K562 (cell line): ENCODE results near the gene C19orf85. TPM values are rescaled to one million over a fixed set of nuclear protein-coding genes. Genes with fewer than 3 reads are reported as not detected.

ENCODE experiments used
- ATAC-seq: fragments of 200-7000 bp; cut with Tn5 transposase; 3 replicates; pipeline ENCODE4 v1.9.1; 2020; ENCODE audit warnings: moderate library complexity
- BruUV-seq: library from RNA; stranded (reverse); fragments of 400-500 nt; replicated peaks from 2 replicates; lab custom pipeline; 2021; lab: Mats Ljungman, UMichigan
- CTCF ChIA-PET: fragments of 300-600 bp; formaldehyde crosslinking; extraction: SDS; loops from one replicate; lab custom pipeline; 2021; ENCODE audit warnings: low intra/inter-chr PET ratio; lab: Yijun Ruan, JAX
- POLR2A ChIA-PET: fragments of 300-600, 350-650 bp; sonication (Branson Sonifier 250); formaldehyde crosslinking; extraction: SDS; loops from one replicate; lab custom pipeline; 2021; ENCODE audit warnings: antibody characterized with exemption, inconsistent platforms; lab: Yijun Ruan, JAX
- DNase-seq, 4 experiments: peaks; one replicate each; pipeline versions ENCODE4 v3.0.0 to v3.0.0-alpha.2; 2011 to 2018; ENCODE audit warnings: low spot score in 3 of 4, mixed read lengths in 3 of 4; ENCODE audit errors: extremely low read depth in 1 of 4
- FAIRE-seq: peaks from 2 replicates; lab custom pipeline; 2011; peaks lifted over from hg19 to GRCh38; lab: Jason Lieb, UNC
- H2AFZ ChIP-seq: 2 replicates; pipeline ENCODE4 v1.6.0; 2011; ENCODE audit warnings: low read depth, low read length, control low read depth, inconsistent platforms
- H3K27ac ChIP-seq: fragments of 200-600 bp; 3 replicates; pipeline ENCODE4 v1.8.0; 2011; ENCODE audit warnings: low read depth, mild to moderate bottlenecking, control low read depth, inconsistent platforms, low read length, moderate library complexity, mixed read lengths; ENCODE audit errors: extremely low read depth
- H3K27me3 ChIP-seq, 2 experiments: fragments of 300-600 bp in 1 of 2; 2 replicates in 1 of 2; 3 replicates in 1 of 2; pipeline versions ENCODE4 v1.6.0 to v1.8.0; 2011; ENCODE audit warnings: inconsistent platforms in 2 of 2, low read length in 2 of 2, mild to moderate bottlenecking in 1 of 2, mixed read lengths in 1 of 2, moderate library complexity in 1 of 2; ENCODE audit not compliant: control insufficient read depth in 2 of 2, insufficient read depth in 2 of 2
- H3K36me3 ChIP-seq: fragments of 300-600 bp; 3 replicates; pipeline ENCODE4 v1.8.0; 2011; ENCODE audit warnings: mild to moderate bottlenecking, low read length, inconsistent platforms; ENCODE audit not compliant: control insufficient read depth, insufficient read depth
- H3K4me1 ChIP-seq, 2 experiments: fragments of 200-600 bp in 1 of 2; replicated peaks in 1 of 2; 2 replicates in 1 of 2; 3 replicates in 1 of 2; pipeline versions ENCODE4 v1.5.1 to v1.8.0; 2011; ENCODE audit warnings: inconsistent platforms in 2 of 2, low read length in 2 of 2, mild to moderate bottlenecking in 1 of 2, mixed read lengths in 1 of 2, moderate library complexity in 1 of 2; ENCODE audit not compliant: control insufficient read depth in 2 of 2, insufficient read depth in 2 of 2
- H3K4me2 ChIP-seq: 2 replicates; pipeline ENCODE4 v1.6.1; 2011; ENCODE audit warnings: low read length, control low read depth, inconsistent platforms, mixed read lengths; ENCODE audit not compliant: insufficient read depth
- H3K4me3 ChIP-seq: fragments of 200-600 bp; sonication (generic), shearing (Covaris generic); 2 replicates; pipeline ENCODE4 v1.5.1; 2016; ENCODE audit warnings: control low read depth, inconsistent platforms
- H3K79me2 ChIP-seq: fragments of 200-600 bp; 3 replicates; pipeline ENCODE4 v1.8.0; 2011; ENCODE audit warnings: low read length, inconsistent platforms; ENCODE audit not compliant: control insufficient read depth, insufficient read depth
- H3K9ac ChIP-seq, 2 experiments: 2 replicates each; pipeline versions ENCODE4 v1.6.0 to v1.6.1; 2011; ENCODE audit warnings: low read depth in 2 of 2, low read length in 2 of 2, control low read depth in 1 of 2, inconsistent platforms in 1 of 2, mild to moderate bottlenecking in 1 of 2, mixed read lengths in 1 of 2; ENCODE audit not compliant: insufficient read depth in 1 of 2
- H3K9me1 ChIP-seq: one replicate; pipeline ENCODE4 v1.6.0; 2011; ENCODE audit warnings: inconsistent platforms, mild to moderate bottlenecking, low read length, moderate library complexity; ENCODE audit not compliant: control insufficient read depth, insufficient read depth
- H3K9me3 ChIP-seq: replicated peaks from 2 replicates; pipeline ENCODE4 v1.5.1; 2011; ENCODE audit warnings: low read depth, low read length, inconsistent platforms; ENCODE audit not compliant: control insufficient read depth, insufficient read depth
- H4K20me1 ChIP-seq: replicated peaks from 2 replicates; pipeline ENCODE4 v1.6.1; 2011; ENCODE audit warnings: low read length, inconsistent platforms, mixed read lengths; ENCODE audit not compliant: control insufficient read depth, insufficient read depth
- ATF7 ChIP-seq: fragments of 450-650 bp; IDR thresholded peaks from 2 replicates; pipeline ENCODE4 v1.7.1; 2014; ENCODE audit warnings: mild to moderate bottlenecking, moderate library complexity
- MCM5 ChIP-seq: fragments of 450-650 bp; IDR thresholded peaks from 2 replicates; pipeline ENCODE4 v1.6.1; 2016; ENCODE audit warnings: low read depth
- MTA2 ChIP-seq: fragments of 450-650 bp; IDR thresholded peaks from 2 replicates; pipeline ENCODE4 v1.6.1; 2016; ENCODE audit warnings: low read depth
- POLR2G ChIP-seq: fragments of 200-400 bp; formaldehyde crosslinking; IDR thresholded peaks from 2 replicates; pipeline ENCODE4 v1.6.1; 2017; ENCODE audit warnings: low read depth, mild to moderate bottlenecking, antibody characterized with exemption, low read length, moderate library complexity
- PPARD ChIP-seq: fragments of 250-450 bp; sonication (Bioruptor Pico); IDR thresholded peaks from 2 replicates; pipeline ENCODE4 v1.8.0; 2022; ENCODE audit warnings: inconsistent platforms, mild to moderate bottlenecking, moderate library complexity
- RBM14 ChIP-seq: fragments of 200-400 bp; formaldehyde crosslinking; IDR thresholded peaks from 2 replicates; pipeline ENCODE4 v1.6.1; 2018; ENCODE audit warnings: low read depth, mild to moderate bottlenecking, low read length, moderate library complexity, borderline replicate concordance; ENCODE audit not compliant: insufficient read depth
- SMARCA4 ChIP-seq: fragments of 450-650 bp; IDR thresholded peaks from 2 replicates; pipeline ENCODE4 v1.6.1; 2016
- YY1 ChIP-seq, 3 experiments: IDR thresholded peaks; 2 replicates each; pipeline ENCODE4 v1.6.1; 2011; ENCODE audit warnings: low read length in 2 of 3, mild to moderate bottlenecking in 2 of 3, moderate library complexity in 2 of 3, borderline replicate concordance in 1 of 3, control low read depth in 1 of 3, low read depth in 1 of 3; ENCODE audit not compliant: insufficient read depth in 3 of 3, insufficient replicate concordance in 2 of 3, control insufficient read depth in 1 of 3, insufficient read length in 1 of 3; ENCODE audit errors: extremely low read depth in 1 of 3
- ZNF263 ChIP-seq: sonication (generic); formaldehyde crosslinking; IDR thresholded peaks from 2 replicates; pipeline ENCODE4 v1.8.0; 2022; ENCODE audit warnings: mild to moderate bottlenecking, missing genetic modification reagents, borderline replicate concordance
- WGBS: fragments of 100-300 bp; shearing (Covaris generic); methylation state at CpG from one replicate; pipeline ENCODE4 v1.1.6; 2016; ENCODE audit warnings: low coverage, mixed read lengths; ENCODE audit not compliant: insufficient coverage; ENCODE audit errors: missing lambda C conversion rate; 5-methylcytosine and 5-hydroxymethylcytosine counted together
- in situ Hi-C: fragments of 300-500 bp; cut with MboI; formaldehyde crosslinking; loops from 4 replicates; pipeline ENCODE4 v1.15.0; 2018; ENCODE audit warnings: inconsistent platforms, mixed read lengths
- intact Hi-C: fragments of 100-400 bp; cut with micrococcal nuclease; formaldehyde crosslinking; loops from 2 replicates; pipeline ENCODE4 v1.14.2; 2022
- polyA plus RNA-seq, 8 experiments: library from polyadenylated mRNA; depleted of rRNA in 4 of 8; stranded (reverse) in 5 of 8; unstranded in 3 of 8; fragments of >200 nt; fragmentation: Nextera tagmentation in 2 of 8; fragmentation: Illumina TruSeq in 1 of 8; extraction: Ambion mirVana in 2 of 8; extraction: Trizol in 1 of 8; gene quantifications; 2 replicates each; pipeline versions ENCODE4 v1.2.1 to v1.2.3, GENCODE V29; 2011 to 2014; ENCODE audit warnings: inconsistent platforms in 1 of 8, missing spikeins in 1 of 8
- total RNA-seq, 7 experiments: library from RNA; depleted of rRNA in 6 of 7; stranded (reverse); fragments of >200 nt in 6 of 7; fragmentation: Illumina TruSeq in 2 of 7; extraction: Trizol in 2 of 7; gene quantifications; 2 replicates each; pipeline versions ENCODE4 v1.2.1 to v1.2.3, GENCODE V29; 2011 to 2021; ENCODE audit warnings: low replicate concordance in 1 of 7
- TF ChIP-seq, protein P1 (sequence below): sonication (generic); formaldehyde crosslinking; IDR thresholded peaks from 2 replicates; pipeline ENCODE4 v1.8.1; 2023; ENCODE audit warnings: mild to moderate bottlenecking, missing genetic modification reagents
- TF ChIP-seq, protein P2 (sequence below): fragments of 250-450 bp; sonication (Bioruptor Pico); IDR thresholded peaks from 2 replicates; pipeline ENCODE4 v1.5.0; 2021; ENCODE audit warnings: mild to moderate bottlenecking, moderate library complexity
- TF ChIP-seq, protein P3 (sequence below): sonication (generic); formaldehyde crosslinking; IDR thresholded peaks from 2 replicates; pipeline ENCODE4 v1.8.0; 2022; ENCODE audit warnings: missing genetic modification reagents, mild to moderate bottlenecking, borderline replicate concordance

Gene C19orf85
- total and polyA plus RNA-seq, 9 of the 15 experiments (the other 6 are each of a cell fraction or from before 2014, with no cell fraction given) = not detected

DNA sequence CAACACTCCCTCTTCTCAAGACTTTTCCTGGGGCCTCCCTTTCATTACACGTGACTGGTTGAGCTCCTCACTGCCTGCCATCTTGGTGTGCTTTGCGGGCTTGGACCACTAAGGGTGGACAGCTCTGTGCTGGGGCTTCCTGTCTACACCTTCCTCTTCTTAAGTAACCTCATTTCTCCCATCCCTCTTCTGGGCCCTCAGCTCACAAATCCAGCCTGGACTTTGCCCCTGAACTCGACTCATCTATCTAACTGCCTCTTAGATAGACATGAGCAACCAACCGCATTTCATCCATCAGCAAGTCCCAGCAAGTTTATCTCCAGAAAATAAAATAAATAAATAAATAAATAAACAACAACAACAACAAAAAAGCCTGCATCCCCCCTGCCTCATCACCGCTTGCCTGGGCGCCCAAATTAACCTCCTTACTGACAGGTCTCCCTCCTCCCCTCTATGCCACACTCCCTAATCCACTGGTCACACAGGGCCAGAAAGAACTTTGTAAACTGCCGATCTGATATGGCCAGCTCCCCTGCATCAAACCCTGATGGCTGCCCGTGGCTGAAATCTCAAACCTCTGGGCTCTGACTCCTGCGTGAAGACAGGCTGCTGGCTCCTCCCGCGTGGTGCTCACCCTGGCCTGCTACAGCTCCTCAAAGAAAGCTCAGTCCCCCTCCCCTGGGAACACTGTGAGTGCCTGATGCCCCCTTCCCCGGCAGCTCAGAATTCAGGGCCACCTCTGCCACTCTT lies 10.9 kb downstream of the C19orf85 start:
- peak; percentile 29; the same call in 1 of the 2 replicates for TF ChIP-seq POLR2G
- no peak for TF ChIP-seq MCM5
- no peak for TF ChIP-seq PPARD (CRISPR knock-in tag)
- no peak for TF ChIP-seq RBM14
- TF ChIP-seq, protein P1, sequence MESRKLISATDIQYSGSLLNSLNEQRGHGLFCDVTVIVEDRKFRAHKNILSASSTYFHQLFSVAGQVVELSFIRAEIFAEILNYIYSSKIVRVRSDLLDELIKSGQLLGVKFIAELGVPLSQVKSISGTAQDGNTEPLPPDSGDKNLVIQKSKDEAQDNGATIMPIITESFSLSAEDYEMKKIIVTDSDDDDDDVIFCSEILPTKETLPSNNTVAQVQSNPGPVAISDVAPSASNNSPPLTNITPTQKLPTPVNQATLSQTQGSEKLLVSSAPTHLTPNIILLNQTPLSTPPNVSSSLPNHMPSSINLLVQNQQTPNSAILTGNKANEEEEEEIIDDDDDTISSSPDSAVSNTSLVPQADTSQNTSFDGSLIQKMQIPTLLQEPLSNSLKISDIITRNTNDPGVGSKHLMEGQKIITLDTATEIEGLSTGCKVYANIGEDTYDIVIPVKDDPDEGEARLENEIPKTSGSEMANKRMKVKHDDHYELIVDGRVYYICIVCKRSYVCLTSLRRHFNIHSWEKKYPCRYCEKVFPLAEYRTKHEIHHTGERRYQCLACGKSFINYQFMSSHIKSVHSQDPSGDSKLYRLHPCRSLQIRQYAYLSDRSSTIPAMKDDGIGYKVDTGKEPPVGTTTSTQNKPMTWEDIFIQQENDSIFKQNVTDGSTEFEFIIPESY (CRISPR knock-in tag) = 0 out of 2 replicates have a peak, but pooled peaks have one; percentile 5
- TF ChIP-seq, protein P2, sequence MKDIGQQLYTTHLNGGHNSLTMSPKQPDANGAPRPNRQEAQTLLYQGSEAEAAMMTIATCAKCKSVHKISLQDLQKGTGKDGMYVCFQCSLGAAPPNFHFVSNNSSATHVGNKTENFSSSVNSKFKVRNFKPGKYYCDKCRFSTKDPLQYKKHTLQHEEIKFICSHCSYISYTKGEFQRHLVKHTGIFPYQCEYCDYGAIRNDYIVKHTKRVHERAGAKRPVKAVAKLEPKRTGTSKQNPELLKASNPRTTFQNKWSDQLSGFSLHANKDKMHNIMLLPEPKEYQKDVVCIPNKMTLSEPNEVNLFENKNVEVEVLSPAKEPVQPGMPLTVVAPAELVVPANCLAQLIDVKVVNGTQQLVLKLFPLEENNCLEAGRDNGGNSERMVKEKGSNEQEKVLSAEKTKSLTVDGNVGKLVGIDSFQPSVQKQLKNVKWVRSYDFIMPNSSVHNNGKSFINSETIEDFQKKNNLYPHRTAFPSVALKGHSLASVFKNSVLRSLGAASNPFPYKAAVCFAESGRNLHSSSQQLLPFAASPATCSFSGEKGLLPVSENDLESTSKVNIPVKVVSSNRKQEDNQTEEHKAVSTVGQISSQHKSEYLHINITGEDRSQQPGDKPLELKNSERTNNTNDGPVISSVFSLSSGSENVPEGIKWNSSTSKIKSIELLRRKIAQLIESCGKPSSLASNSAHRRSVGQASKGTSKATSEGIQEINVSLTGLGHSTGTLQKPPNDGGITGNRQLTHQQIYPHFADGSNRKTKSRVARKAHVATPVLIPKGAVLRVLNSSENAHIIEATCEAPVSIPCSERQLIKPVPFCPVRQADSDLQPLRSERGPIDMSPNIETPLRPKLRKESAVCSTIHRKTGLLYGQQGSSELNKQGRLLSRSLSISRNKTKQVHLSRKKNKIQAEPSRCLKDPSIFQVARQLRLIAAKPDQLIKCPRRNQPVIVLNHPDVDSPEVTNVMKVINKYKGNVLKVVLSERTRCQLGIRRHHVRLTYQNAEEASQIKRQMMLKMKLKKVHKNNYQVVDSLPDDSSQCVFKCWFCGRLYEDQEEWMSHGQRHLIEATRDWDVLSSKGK (CRISPR knock-in tag) = no peak
- no peak for TF ChIP-seq ATF7
- no peak for TF ChIP-seq SMARCA4
- peak; percentile 83 for TF ChIP-seq ZNF263 (CRISPR knock-in tag)
- TF ChIP-seq, protein P3, sequence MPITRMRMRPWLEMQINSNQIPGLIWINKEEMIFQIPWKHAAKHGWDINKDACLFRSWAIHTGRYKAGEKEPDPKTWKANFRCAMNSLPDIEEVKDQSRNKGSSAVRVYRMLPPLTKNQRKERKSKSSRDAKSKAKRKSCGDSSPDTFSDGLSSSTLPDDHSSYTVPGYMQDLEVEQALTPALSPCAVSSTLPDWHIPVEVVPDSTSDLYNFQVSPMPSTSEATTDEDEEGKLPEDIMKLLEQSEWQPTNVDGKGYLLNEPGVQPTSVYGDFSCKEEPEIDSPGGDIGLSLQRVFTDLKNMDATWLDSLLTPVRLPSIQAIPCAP (CRISPR knock-in tag) = no peak
- TF ChIP-seq MTA2 = no peak
- peak in 1 of 3 experiments; percentile 49 for TF ChIP-seq YY1 (IDR thresholded peaks at IDR 0.05; ENCODE audit: borderline replicate concordance in 1 of 3, control insufficient read depth in 1 of 3, extremely low read depth in 1 of 3, insufficient read depth in 3 of 3, insufficient read length in 1 of 3, insufficient replicate concordance in 2 of 3, low read depth in 1 of 3, low read length in 2 of 3)
- no peak for DNase-seq
- Histone ChIP-seq H2AFZ (no peak overlapping the region), H3K9me3 (no peaks in the 10 kb centered on the region), H3K79me2 (peaks cover 12% of the 10 kb centered on the region; the same call in 2 of the 3 replicates), H3K4me2 (no peak overlapping the region), H4K20me1 (no peaks in the 10 kb centered on the region; the same call in 1 of the 2 replicates), H3K9ac (peak overlapping the region in 1 of 2 experiments; percentile 61; a peak in 2 of 4 replicates), H3K27ac (no peak overlapping the region), H3K27me3 (peaks cover 0 to 5% of the 10 kb centered on the region in 2 experiments; a peak in 3 of 5 replicates), H3K9me1 (no peaks in the 10 kb centered on the region), H3K4me3 (no peak overlapping the region), H3K4me1 (peaks cover 3 to 69% of the 10 kb centered on the region in 2 experiments; a peak in 4 of 5 replicates), H3K36me3 (peaks cover 30% of the 10 kb centered on the region; the same call in 2 of the 3 replicates)
- in situ Hi-C loops = no loop called here
- POLR2A ChIA-PET = interaction anchor here (0.6 to 2.0 kb wide), 12 partner anchors 9 to 1302 kb away, joined by 3 to 7 read pairs (median 4); partner anchors contain the start of genes ISOC2, UBE2S and ZNF628
- 70% methylated on average over 12 of the region's 12 CpGs for WGBS
- ATAC-seq = no peak
- no peak for FAIRE-seq
- TSS peak; percentile 19 for BruUV-seq
- CTCF ChIA-PET = interaction anchor here (1.1 kb wide), 1 partner anchor 50 kb away, joined by 6 read pairs; no protein-coding TSS in a partner anchor
- intact Hi-C loops = loop anchor here (1.0 to 5.0 kb wide), 2 partner anchors 8 to 66 kb away; partner anchors contain the start of genes ISOC2 and RPL28
